Mucosa of descending colon (tissue), 3 donors: ENCODE results near the gene ISG20. TPM values are rescaled to one million over a fixed set of nuclear protein-coding genes. Genes with fewer than 3 reads are reported as not detected.

ENCODE experiments used
- ATAC-seq: fragments of 200-7000 bp; cut with Tn5 transposase; one replicate; pipeline ENCODE4 v1.9.1; 2020; ENCODE audit warnings: mild to moderate bottlenecking, moderate library complexity
- DNase-seq, 3 donors: peaks; one replicate each; pipeline ENCODE4 v3.0.0-alpha.2; 2020
- H3K36me3 ChIP-seq: fragments of 200-600 bp; one replicate; pipeline ENCODE4 v1.8.0; 2021; ENCODE audit warnings: low read depth, mild to moderate bottlenecking
- H3K4me1 ChIP-seq: fragments of 200-600 bp; one replicate; pipeline ENCODE4 v1.8.0; 2021; ENCODE audit warnings: low read depth, mild to moderate bottlenecking
- H3K4me3 ChIP-seq: fragments of 200-600 bp; one replicate; pipeline ENCODE4 v1.8.0; 2021; ENCODE audit warnings: mild to moderate bottlenecking
- H3K9me3 ChIP-seq: fragments of 200-600 bp; one replicate; pipeline ENCODE4 v1.8.0; 2021; ENCODE audit warnings: mild to moderate bottlenecking
- CTCF ChIP-seq: fragments of 200-600 bp; IDR thresholded peaks from one replicate; pipeline ENCODE4 v1.8.0; 2022; ENCODE audit warnings: antibody characterized with exemption, mild to moderate bottlenecking
- intact Hi-C, 2 donors: fragments of 100-400 bp; cut with DNase I in 1 of 2; cut with micrococcal nuclease in 1 of 2; formaldehyde crosslinking; loops; one replicate each; pipeline versions ENCODE4 v1.11.0 to v1.11.1; 2022; cut with DNase I, micrococcal nuclease
- total RNA-seq, 3 donors: library from RNA; stranded (reverse); fragmentation: NEBNext Ultra II Directional in 2 of 3; extraction: Animal tissue kit (Norgen Biotek cat#: 25700) in 2 of 3; gene quantifications; one replicate each; pipeline versions ENCODE4 v1.2.1 to v1.2.4, GENCODE V29; 2021 to 2023
- donor health status: DM: no; HTN: no; CAD: no; lungs with moderate emphysema.
- donor health status: DM: no; HTN: no; CAD: no.
- donor health status: DM: no; HTN: yes; CAD: no.

The ISG20 gene
- total RNA-seq, 3 donors from 2014 or later, result 32.2 to 69.0 (median 55.4) TPM

- H3K4me1 ChIP-seq, result no peaks in the 10 kb centered on the region
- ATAC-seq, result no peak
- no peaks in the 10 kb centered on the region for H3K36me3 ChIP-seq
- H3K4me3 ChIP-seq, result no peak overlapping the region
- intact Hi-C loops, result loop anchor here in 1 of 2 donors (10.0 kb wide), 1 partner anchor 176 kb away; no protein-coding TSS in a partner anchor
- no peak for TF ChIP-seq CTCF
- no peaks in the 10 kb centered on the region for H3K9me3 ChIP-seq
- DNase-seq, result no peak
These were observed 20.4 kb downstream of the ISG20 start for GRCh38 chr15:88658972-88659931.

GRCh38 chr15:88661041-88661700 lies 22.4 kb downstream of the ISG20 start:
- no peaks in the 10 kb centered on the region for H3K4me1 ChIP-seq
- intact Hi-C loops, result no loop called here
- DNase-seq, result no peak
- no peak overlapping the region for H3K4me3 ChIP-seq
- TF ChIP-seq CTCF, result no peak
- no peaks in the 10 kb centered on the region for H3K36me3 ChIP-seq
- no peaks in the 10 kb centered on the region for H3K9me3 ChIP-seq
- no peak for ATAC-seq

- Histone ChIP-seq H3K4me1 (no peaks in the 10 kb centered on the region), H3K4me3 (no peak overlapping the region), H3K9me3 (no peaks in the 10 kb centered on the region), H3K36me3 (no peaks in the 10 kb centered on the region)
- no peak for TF ChIP-seq CTCF
- DNase-seq (no peak), ATAC-seq (no peak)
- intact Hi-C loops, result no loop called here
These were observed 23.1 kb downstream of the ISG20 start for GRCh38 chr15:88661761-88662556.

- DNase-seq (no peak), ATAC-seq (no peak)
- intact Hi-C loops, result no loop called here
- Histone ChIP-seq H3K4me1 (no peaks in the 10 kb centered on the region), H3K36me3 (no peaks in the 10 kb centered on the region), H3K4me3 (no peak overlapping the region), H3K9me3 (no peaks in the 10 kb centered on the region)
- no peak for TF ChIP-seq CTCF
These were observed 24.4 kb downstream of the ISG20 start for GRCh38 chr15:88663141-88663621.

GRCh38 chr15:88664151-88664778 lies 25.4 kb downstream of the ISG20 start:
- DNase-seq (peak in 1 of 3 donors; percentile 48), ATAC-seq (peak; percentile 52)
- no peak for TF ChIP-seq CTCF
- Histone ChIP-seq H3K36me3 (no peaks in the 10 kb centered on the region), H3K9me3 (no peaks in the 10 kb centered on the region), H3K4me1 (no peaks in the 10 kb centered on the region), H3K4me3 (no peak overlapping the region)
- intact Hi-C loops, result no loop called here
